Upper lobe of left lung (tissue), 4 donors: ENCODE data around the gene FAM216B.

Source experiments
- EP300 ChIP-seq, 4 donors: sonication (generic); formaldehyde crosslinking; IDR thresholded peaks; one replicate each; pipeline ENCODE4 v1.5.1; 2017; ENCODE audit warnings: antibody characterized with exemption in 4 of 4, control low read depth in 2 of 4
- POLR2A ChIP-seq, 4 donors: fragments of 450-650 bp; IDR thresholded peaks; one replicate each; pipeline ENCODE4 v1.5.1; 2016 to 2017; ENCODE audit warnings: antibody characterized with exemption in 4 of 4, mild to moderate bottlenecking in 2 of 4
- POLR2AphosphoS5 ChIP-seq, 2 donors: sonication (generic); formaldehyde crosslinking; IDR thresholded peaks; one replicate each; pipeline ENCODE4 v1.5.1; 2017; ENCODE audit warnings: antibody characterized with exemption in 2 of 2
- TF ChIP-seq, protein P1 (sequence below), 6 experiments: fragments of 450-650 bp in 4 of 6; fragments of 200-600 bp in 2 of 6; sonication (generic) in 2 of 6; IDR thresholded peaks; one replicate each; pipeline ENCODE4 v1.5.1; 2016 to 2019; ENCODE audit warnings: antibody characterized with exemption in 6 of 6

DNA sequence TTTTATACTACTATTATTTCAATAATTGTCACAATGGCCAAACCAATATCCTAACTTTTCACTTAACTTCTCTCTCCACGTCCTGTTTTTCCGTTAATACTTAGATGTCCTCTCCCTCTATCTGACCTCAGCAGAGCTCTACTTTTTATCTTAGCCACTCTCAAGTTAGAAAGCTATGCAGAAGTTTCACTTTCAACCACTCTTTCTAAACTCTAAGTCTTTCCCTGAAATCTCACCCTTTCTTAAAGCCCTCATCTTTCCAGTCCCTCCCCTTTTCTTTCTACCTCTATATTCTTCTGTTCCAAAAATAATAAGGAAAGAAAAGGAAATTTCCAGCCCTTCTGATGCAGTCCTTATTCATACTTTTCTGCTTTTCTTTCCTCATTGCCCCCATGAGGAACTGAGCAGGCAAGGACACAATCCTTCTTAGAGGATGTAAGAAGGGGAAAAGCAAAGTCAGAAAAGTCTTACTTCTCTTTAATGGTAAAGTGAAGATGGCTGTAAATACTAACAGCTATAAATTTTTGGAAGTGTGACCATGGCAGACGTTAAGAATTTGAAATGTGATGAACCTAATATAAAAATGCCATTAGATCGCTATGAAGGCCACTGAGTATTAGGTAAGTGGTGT, 23.0 kb downstream of the FAM216B start:
- TF ChIP-seq, protein P1, sequence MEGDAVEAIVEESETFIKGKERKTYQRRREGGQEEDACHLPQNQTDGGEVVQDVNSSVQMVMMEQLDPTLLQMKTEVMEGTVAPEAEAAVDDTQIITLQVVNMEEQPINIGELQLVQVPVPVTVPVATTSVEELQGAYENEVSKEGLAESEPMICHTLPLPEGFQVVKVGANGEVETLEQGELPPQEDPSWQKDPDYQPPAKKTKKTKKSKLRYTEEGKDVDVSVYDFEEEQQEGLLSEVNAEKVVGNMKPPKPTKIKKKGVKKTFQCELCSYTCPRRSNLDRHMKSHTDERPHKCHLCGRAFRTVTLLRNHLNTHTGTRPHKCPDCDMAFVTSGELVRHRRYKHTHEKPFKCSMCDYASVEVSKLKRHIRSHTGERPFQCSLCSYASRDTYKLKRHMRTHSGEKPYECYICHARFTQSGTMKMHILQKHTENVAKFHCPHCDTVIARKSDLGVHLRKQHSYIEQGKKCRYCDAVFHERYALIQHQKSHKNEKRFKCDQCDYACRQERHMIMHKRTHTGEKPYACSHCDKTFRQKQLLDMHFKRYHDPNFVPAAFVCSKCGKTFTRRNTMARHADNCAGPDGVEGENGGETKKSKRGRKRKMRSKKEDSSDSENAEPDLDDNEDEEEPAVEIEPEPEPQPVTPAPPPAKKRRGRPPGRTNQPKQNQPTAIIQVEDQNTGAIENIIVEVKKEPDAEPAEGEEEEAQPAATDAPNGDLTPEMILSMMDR (IDR thresholded peaks at IDR 0.05) = no peak
- TF ChIP-seq POLR2AphosphoS5 (IDR thresholded peaks at IDR 0.05) (no peak), POLR2A (IDR thresholded peaks at IDR 0.05) (no peak), EP300 (IDR thresholded peaks at IDR 0.05) (no peak)
